Erythroblast (primary cell): ENCODE data around the gene NOX4.

Experiments used
- GATA1 ChIP-seq: IDR thresholded peaks from 2 replicates; pipeline ENCODE4 v1.6.1; 2011; ENCODE audit warnings: low read depth, mild to moderate bottlenecking, control low read depth, low read length, moderate library complexity
- POLR2A ChIP-seq: IDR thresholded peaks from 2 replicates; pipeline ENCODE4 v1.6.1; 2011; ENCODE audit warnings: mild to moderate bottlenecking, low read length

DNA sequence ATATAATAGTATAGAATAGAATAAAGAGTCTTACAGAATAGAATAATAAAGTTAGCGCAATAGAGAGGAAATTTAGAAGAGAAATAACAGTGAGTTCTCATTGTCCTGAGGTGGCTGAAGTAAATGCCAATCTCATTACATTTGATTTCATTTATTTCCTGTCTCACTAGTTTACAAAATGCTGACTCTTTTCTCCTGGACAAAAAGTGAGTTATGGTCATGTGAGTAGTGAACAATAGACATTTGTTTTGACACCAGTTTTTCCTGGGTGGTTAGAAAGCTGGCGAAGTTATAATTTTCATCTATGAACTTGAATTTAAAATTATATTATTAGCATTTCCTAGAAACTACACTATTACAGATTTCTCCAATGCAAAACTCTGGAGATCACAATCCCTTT lies 169.8 kb downstream of the NOX4 start:
- TF ChIP-seq POLR2A (no peak), GATA1 (no peak)
